CD4-positive, alpha-beta T cell treated with Interleukin-2 at 100 ng/mL for 4 hours (primary cell): ENCODE data around the gene FBL.
"Not testable (repeated sequence)": the region's sequence is repeated elsewhere in the genome, so short reads cannot be mapped to it uniquely, and the experiment has no call there.

Experiments used
- DNase-seq: peaks from one replicate; pipeline ENCODE4 v3.0.0-alpha.2; 2020; ENCODE audit warnings: low spot score

Gene FBL

DNA sequence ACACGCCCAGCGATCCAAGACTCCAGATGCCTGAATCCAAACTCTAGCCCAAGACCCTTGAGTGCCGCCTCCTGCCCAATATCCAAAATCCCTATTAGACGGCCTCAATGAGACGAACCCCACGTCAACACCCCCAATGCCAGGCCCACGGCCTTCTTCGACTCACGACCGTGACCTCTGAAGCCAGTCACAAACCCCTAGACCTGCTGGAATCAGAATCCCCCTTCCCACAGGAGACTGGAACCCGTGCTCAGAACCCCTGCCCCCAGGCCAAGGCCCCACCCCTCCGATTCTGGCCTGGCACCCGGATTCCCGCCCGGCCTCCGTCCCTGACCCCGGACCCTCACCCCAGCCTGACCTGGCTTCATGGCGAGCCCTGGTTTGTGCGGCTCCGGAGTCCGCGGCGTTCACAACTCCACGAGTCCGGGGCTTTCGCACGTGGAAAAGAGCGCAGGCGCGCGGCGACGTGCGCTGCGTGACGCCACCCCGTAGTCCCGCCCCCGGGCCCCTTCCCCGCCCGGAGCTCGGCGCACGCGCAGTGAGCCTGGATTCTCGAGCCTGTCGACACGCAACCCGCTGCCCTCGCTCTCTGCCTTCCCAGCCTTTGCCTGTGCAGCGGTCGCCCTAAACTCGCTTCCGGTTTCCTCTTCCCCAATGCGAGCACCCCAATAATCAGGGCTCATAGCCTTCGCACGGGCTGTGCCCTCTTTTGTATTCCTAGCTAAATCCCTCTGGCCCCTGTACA, at the start of gene FBL:
Gene FBL, minus strand, starts transcription at position 447 of the 745 bp plus-strand sequence. Its CDS starts 79 bp downstream, at position 368.
- peak; percentile 97 for DNase-seq

- DNase-seq = not testable (repeated sequence)
These were observed 48.9 kb upstream of the FBL start for GRCh38 chr19:39895096-39895495.

DNA sequence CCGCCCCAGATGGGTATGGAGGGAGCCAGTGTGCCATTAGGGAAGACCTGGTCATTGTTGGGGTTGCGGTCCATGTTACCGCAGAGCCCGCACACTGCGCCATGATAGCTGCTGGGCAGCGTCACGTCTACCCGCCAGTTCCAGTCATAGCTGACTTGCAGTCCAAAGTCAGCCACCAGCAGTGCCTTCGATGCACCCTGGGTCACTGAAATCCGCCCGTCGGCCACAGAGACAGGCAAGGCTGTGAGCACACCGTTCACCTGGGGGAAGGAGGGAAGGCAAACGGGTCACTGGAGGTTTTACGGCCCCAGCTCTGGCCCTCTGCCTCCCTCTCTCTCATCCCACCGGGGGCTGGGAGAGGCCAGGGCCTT, 48.0 kb upstream of the FBL start:
- not testable (repeated sequence) for DNase-seq

GRCh38 chr19:39893366-39894235, 47.4 kb upstream of the FBL start:
- DNase-seq = peak; percentile 41

GRCh38 chr19:39892506-39892902, 46.3 kb upstream of the FBL start:
- DNase-seq = not testable (repeated sequence)

DNA sequence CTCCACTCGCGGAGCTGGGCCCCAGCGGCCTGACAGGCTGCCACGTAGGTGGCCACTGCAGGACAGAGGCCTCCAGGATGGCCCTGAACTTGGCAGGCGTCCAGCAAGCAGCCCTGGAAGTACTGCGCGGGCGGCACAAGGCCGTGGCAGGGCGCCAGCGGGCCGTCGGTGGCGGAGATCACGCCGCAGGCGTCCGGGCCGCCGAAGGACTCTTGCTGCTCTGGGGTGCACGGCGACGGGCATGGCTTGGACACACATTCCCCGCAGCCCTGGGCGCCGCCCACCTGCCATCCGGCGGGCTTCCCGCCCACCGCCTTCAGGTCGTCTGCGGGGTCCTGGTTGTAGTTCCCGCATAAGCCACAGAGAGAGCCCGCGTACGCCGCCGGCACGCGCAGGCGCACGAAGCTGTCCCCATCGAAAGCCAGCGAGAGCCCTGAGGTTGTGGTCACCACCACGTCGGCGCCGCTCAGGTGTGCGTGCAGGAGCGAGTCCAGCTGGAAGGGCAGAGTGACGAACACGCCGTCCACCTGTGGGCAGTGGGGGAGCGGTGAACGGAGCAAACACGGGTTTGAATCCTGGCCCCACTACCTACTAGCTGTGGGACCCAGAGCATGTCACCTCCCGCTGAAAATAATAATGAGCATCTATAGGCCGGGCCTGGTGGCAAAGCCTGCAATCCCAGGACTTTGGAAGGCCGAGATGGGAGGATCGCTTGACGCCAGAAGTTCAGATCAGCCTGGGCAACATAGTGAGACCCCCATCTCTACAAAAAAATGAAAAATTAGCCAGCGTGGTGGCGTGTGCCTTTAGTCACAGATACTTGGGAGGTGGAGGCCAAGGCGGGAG, 45.7 kb upstream of the FBL start:
- not testable (repeated sequence) for DNase-seq

- no peak for DNase-seq
These were observed 44.8 kb upstream of the FBL start for GRCh38 chr19:39890755-39891551.

DNA sequence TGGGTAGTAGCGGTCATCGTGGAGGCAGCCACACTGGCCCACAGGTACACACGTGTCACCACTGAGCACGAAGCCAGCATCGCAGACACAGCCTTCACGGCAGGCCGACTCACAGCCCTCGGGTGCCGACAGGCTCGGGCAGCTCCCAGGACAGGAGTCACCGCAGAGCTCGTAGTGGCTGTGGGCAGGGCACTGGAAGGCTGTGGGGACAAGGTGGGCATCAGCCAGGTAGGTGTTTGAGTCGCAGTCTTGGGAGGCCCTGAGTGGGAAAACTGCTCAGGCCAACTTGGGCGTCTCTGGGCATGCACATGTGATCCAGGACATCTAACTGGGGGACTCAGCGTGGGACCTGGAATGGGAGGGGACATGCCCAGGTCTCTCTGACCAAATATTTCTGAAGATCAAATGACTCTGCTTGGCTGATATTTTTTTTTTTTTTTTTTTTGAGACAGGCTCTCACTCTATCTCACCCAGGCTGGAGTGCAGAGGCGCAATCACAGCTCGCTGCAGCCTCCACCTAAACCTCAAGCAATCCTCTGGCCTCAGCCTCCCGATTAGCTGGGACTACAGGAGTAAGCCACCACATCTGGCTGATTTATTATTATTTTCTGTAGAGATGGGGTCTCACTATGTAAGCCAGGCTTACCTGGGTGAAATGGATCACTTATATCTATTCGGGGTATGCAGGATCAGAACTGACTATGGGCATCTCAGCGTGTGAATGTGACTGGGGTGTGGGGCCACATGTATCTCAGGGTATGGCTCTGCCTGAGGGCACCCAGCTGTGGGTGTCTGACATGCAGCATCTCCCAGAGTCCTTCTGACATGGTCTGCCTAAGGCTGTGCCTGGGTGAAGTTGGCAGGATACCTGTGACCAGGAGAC, 43.9 kb upstream of the FBL start:
- DNase-seq = not testable (repeated sequence)

DNA sequence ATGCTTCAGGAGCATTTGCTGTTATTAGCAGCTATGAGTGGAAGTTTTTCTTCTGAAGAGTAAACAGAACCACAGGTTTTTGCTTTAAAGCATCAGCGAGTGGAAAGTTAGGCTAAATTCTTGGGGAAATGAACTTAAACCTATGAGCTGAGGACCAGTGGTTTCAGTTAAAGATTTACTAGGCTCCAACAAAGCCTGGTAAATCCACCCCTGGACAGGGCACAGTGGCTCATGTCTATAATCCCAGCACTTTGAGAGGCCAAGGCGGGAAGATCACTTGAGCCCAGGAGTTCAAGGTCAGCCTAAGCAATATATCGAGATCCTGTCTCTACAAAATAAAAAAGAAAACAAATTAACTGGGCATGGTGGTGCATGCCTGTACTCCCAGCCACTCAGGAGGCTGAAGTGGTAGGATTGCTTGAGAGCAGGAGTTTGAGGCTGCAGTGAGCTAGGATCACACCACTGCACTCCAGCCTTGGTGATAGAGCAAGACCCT, 41.3 kb upstream of the FBL start:
- not testable (repeated sequence) for DNase-seq

- DNase-seq = not testable (repeated sequence)
These were observed 39.8 kb upstream of the FBL start for GRCh38 chr19:39885821-39886554.

DNA sequence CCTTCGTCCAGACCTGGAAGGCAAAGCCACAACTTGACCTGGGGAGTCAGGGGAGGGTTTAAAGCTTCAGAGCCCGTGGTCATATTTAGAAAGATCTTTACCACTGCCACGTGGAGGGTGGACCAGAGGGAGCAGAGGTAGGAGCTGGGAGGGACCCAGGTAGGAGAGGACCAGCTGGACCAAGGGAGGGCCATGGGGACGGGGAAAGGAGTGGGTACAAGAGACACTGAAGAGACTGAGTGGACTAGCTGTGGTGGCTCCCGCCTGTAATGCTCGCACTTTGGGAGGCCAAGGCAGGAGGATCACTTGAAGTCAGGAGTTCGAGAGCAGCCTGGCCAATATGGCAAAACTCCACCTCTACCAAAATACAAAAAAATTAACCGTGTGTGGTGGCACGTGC, 38.5 kb upstream of the FBL start:
- not testable (repeated sequence) for DNase-seq

GRCh38 chr19:39882645-39883044, 36.5 kb upstream of the FBL start:
- not testable (repeated sequence) for DNase-seq

DNA sequence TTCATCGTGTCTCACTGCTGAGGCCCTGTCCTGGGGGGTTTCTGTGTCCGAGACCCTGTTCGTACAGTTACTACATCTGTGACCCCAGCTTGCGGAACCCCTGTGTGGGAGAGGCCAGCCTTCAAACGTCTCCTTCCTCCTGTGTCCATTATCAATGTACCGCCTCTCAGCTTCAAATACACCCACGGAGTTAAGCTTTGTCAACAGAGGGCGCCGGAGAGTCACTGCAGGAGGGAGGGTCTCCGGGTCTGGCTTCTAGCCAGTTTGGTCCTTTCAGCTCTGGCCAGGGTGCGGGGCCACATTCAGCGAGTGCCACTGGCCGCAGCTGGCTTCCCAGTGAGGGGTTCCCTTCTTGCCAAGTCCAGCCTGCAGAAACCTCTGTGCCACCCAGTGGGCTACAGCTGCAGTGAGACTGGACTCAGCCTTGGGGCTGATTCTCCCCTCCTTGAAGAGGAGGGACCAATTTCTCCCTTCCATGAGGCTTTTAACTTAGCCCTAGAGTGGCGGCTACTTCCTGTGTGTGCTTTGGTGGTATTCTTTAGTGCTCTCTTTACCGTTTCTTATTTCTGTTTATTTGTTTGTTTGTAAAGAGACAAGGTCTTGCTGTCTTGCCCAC, 35.4 kb upstream of the FBL start:
- DNase-seq = peak; percentile 35

- not testable (repeated sequence) for DNase-seq
These were observed 34.1 kb upstream of the FBL start for GRCh38 chr19:39880241-39880640.

GRCh38 chr19:39879796-39880195, 33.6 kb upstream of the FBL start:
- DNase-seq = not testable (repeated sequence)

DNA sequence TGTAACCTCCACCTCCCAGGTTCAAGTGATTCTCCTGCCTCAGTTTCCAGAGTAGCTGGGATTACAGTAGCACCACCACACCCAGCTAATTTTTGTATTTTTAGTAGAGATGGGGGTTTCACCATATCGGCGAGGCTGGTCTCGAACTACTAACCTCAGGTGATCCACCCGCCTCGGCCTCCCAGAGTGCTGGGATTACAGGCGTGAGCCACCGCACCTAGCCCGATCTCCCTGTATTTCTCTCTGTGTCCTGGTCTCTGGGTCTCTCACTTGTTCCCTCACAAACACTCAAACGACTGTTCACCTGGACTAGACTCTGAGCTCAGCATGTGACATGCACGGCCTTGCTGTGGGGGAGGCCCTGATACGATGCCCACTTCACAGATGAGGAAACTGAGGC, 32.7 kb upstream of the FBL start:
- not testable (repeated sequence) for DNase-seq

GRCh38 chr19:39878398-39878797, 32.2 kb upstream of the FBL start:
- DNase-seq = no peak

- DNase-seq = not testable (repeated sequence)
These were observed 31.8 kb upstream of the FBL start for GRCh38 chr19:39877982-39878381.

- peak; percentile 41 for DNase-seq
These were observed 31.3 kb upstream of the FBL start for GRCh38 chr19:39877488-39877887.
